Endothelial cell of umbilical vein (primary cell): ENCODE measurements around the gene ZDHHC9. TPM values are rescaled to one million over a fixed set of nuclear protein-coding genes. Genes with fewer than 3 reads are reported as not detected.

ENCODE experiments used
- BruUV-seq: library from RNA; stranded (reverse); fragments of 400-500 nt; replicated peaks from 2 replicates; lab custom pipeline; 2021; lab: Mats Ljungman, UMichigan
- CTCF ChIA-PET: fragments of 300-600, 350-600 bp; sonication (Branson Sonifier 250); formaldehyde crosslinking; loops from one replicate; lab custom pipeline; 2021; ENCODE audit warnings: antibody characterized with exemption, inconsistent platforms; lab: Charles Lee
- POLR2A ChIA-PET: fragments of 300-600, 350-600 bp; sonication (Branson Sonifier 250); formaldehyde crosslinking; loops from one replicate; lab custom pipeline; 2021; ENCODE audit warnings: antibody characterized with exemption, inconsistent platforms; lab: Charles Lee
- DNase-seq: peaks from one replicate; pipeline ENCODE4 v3.0.0-alpha.2; 2011; ENCODE audit warnings: low read depth, low spot score
- FAIRE-seq: peaks from 2 replicates; lab custom pipeline; 2011; peaks lifted over from hg19 to GRCh38; lab: Jason Lieb, UNC
- H2AFZ ChIP-seq: 2 replicates; pipeline ENCODE4 v1.6.0; 2012; ENCODE audit warnings: low read depth, low read length, control low read depth, inconsistent platforms
- H3K27ac ChIP-seq: 2 replicates; pipeline ENCODE4 v1.5.1; 2011; ENCODE audit warnings: low read depth, mild to moderate bottlenecking, control low read depth, low read length, moderate library complexity; ENCODE audit not compliant: insufficient read depth
- H3K27me3 ChIP-seq, 2 experiments: 2 replicates each; pipeline versions ENCODE4 v1.6.0 to v1.6.1; 2011; ENCODE audit warnings: low read length in 2 of 2, mixed read lengths in 1 of 2; ENCODE audit not compliant: control insufficient read depth in 2 of 2, insufficient read depth in 2 of 2
- H3K36me3 ChIP-seq, 2 experiments: 2 replicates in 1 of 2; 3 replicates in 1 of 2; pipeline ENCODE4 v1.5.1; 2011; ENCODE audit warnings: low read length in 2 of 2, mild to moderate bottlenecking in 1 of 2, moderate library complexity in 1 of 2; ENCODE audit not compliant: control insufficient read depth in 2 of 2, insufficient read depth in 2 of 2; ENCODE audit errors: extremely low read depth in 1 of 2
- H3K4me1 ChIP-seq: 3 replicates; pipeline ENCODE4 v1.5.1; 2011; ENCODE audit warnings: mild to moderate bottlenecking, low read length; ENCODE audit not compliant: control insufficient read depth, insufficient read depth; ENCODE audit errors: extremely low read depth
- H3K4me2 ChIP-seq: 2 replicates; pipeline ENCODE4 v1.6.1; 2011; ENCODE audit warnings: low read length, control low read depth, mixed read lengths; ENCODE audit not compliant: insufficient read depth
- H3K4me3 ChIP-seq, 3 experiments: fragments of 200-600 bp in 1 of 3; sonication (generic), shearing (Covaris generic) in 1 of 3; replicated peaks in 1 of 3; 2 replicates each; pipeline ENCODE4 v1.5.1; 2011 to 2016; ENCODE audit warnings: control low read depth in 3 of 3, low read length in 3 of 3, mild to moderate bottlenecking in 2 of 3, inconsistent platforms in 1 of 3, low read depth in 1 of 3, moderate library complexity in 1 of 3; ENCODE audit not compliant: insufficient read depth in 1 of 3
- H3K79me2 ChIP-seq: 2 replicates; pipeline ENCODE4 v1.6.0; 2012; ENCODE audit warnings: low read length, inconsistent platforms; ENCODE audit not compliant: control insufficient read depth, insufficient read depth
- H3K9ac ChIP-seq: replicated peaks from 2 replicates; pipeline ENCODE3; 2011; ENCODE audit warnings: low read length, control low read depth; ENCODE audit not compliant: insufficient read depth; ENCODE audit errors: extremely low read depth
- H3K9me1 ChIP-seq: replicated peaks from 3 replicates; pipeline ENCODE4 v1.6.0; 2011; ENCODE audit warnings: mild to moderate bottlenecking, low read length; ENCODE audit not compliant: control insufficient read depth, insufficient read depth; ENCODE audit errors: extremely low read depth
- H3K9me3 ChIP-seq: replicated peaks from 2 replicates; pipeline ENCODE4 v1.5.1; 2012; ENCODE audit warnings: low read length, inconsistent platforms; ENCODE audit not compliant: control insufficient read depth, insufficient read depth
- H4K20me1 ChIP-seq: replicated peaks from 2 replicates; pipeline ENCODE3; 2011; ENCODE audit warnings: mild to moderate bottlenecking, low read length; ENCODE audit not compliant: control insufficient read depth, insufficient read depth; ENCODE audit errors: extremely low read depth
- EZH2 ChIP-seq: IDR thresholded peaks from 2 replicates; pipeline ENCODE4 v1.6.1; 2012; ENCODE audit warnings: borderline replicate concordance, low read depth, mild to moderate bottlenecking, moderate library complexity, low read length, inconsistent platforms; ENCODE audit not compliant: severe bottlenecking
- FOS ChIP-seq: IDR thresholded peaks from 2 replicates; pipeline ENCODE4 v1.6.1; 2011; ENCODE audit warnings: mild to moderate bottlenecking, low read length, moderate library complexity, borderline replicate concordance; ENCODE audit not compliant: insufficient read depth
- GATA2 ChIP-seq: IDR thresholded peaks from 2 replicates; pipeline ENCODE4 v1.7.0; 2011; ENCODE audit warnings: low read depth, mild to moderate bottlenecking, moderate library complexity, mixed read lengths, low read length; ENCODE audit not compliant: insufficient read length, insufficient read depth
- JUN ChIP-seq: IDR thresholded peaks from 2 replicates; pipeline ENCODE4 v1.6.1; 2011; ENCODE audit warnings: borderline replicate concordance, low read depth; ENCODE audit not compliant: insufficient read length, insufficient read depth
- MYC ChIP-seq: IDR thresholded peaks from one replicate; pipeline ENCODE4 v1.6.1; 2011; ENCODE audit warnings: mild to moderate bottlenecking, low read depth, low read length
- POLR2A ChIP-seq: IDR thresholded peaks from 2 replicates; pipeline ENCODE4 v1.6.1; 2012; ENCODE audit warnings: low read depth, mild to moderate bottlenecking, control low read depth, low read length
- POLR2AphosphoS5 ChIP-seq: IDR thresholded peaks from 2 replicates; pipeline ENCODE4 v1.6.1; 2012; ENCODE audit warnings: low read depth, mild to moderate bottlenecking, control low read depth, low read length, moderate library complexity; ENCODE audit not compliant: insufficient read depth
- dilution Hi-C: fragments of 300-500 bp; cut with MboI; formaldehyde crosslinking; loops from one replicate; pipeline ENCODE4 v1.15.0; 2019; ENCODE audit warnings: low sequenced_read_pairs; ENCODE audit not compliant: extremely low pct_ligation_motif_present
- intact Hi-C: fragments of 100-400 bp; cut with micrococcal nuclease; formaldehyde crosslinking; loops from one replicate; pipeline ENCODE4 v1.10.0; 2022
- polyA plus RNA-seq, 4 experiments: library from polyadenylated mRNA; depleted of rRNA in 3 of 4; stranded (reverse) in 3 of 4; unstranded in 1 of 4; fragments of >200 nt; gene quantifications; 2 replicates each; pipeline versions ENCODE4 v1.2.1 to v1.2.3, GENCODE V29; 2011 to 2012; ENCODE audit warnings: missing spikeins in 1 of 4
- total RNA-seq: library from RNA; stranded (reverse); gene quantifications from 2 replicates; pipeline ENCODE4 v1.2.3, GENCODE V29; 2021
- TF ChIP-seq, protein P1 (sequence below): IDR thresholded peaks from 2 replicates; pipeline ENCODE4 v1.6.1; 2011; ENCODE audit not compliant: insufficient read depth, insufficient read length
- TF ChIP-seq, protein P2 (sequence below), 2 donors: IDR thresholded peaks; 1 replicate in 1 of 2; 2 replicates in 1 of 2; pipeline ENCODE4 v1.5.1; 2011; ENCODE audit warnings: low read length in 2 of 2, mild to moderate bottlenecking in 2 of 2, moderate library complexity in 2 of 2, control low read depth in 1 of 2, inconsistent platforms in 1 of 2, low read depth in 1 of 2; ENCODE audit not compliant: insufficient read depth in 1 of 2; ENCODE audit errors: extremely low read depth in 1 of 2

Gene ZDHHC9
- total and polyA plus RNA-seq, 2 donors (not counting 3 experiments of a cell fraction or from before 2014, with no cell fraction given): 27.4 to 33.6 TPM

DNA sequence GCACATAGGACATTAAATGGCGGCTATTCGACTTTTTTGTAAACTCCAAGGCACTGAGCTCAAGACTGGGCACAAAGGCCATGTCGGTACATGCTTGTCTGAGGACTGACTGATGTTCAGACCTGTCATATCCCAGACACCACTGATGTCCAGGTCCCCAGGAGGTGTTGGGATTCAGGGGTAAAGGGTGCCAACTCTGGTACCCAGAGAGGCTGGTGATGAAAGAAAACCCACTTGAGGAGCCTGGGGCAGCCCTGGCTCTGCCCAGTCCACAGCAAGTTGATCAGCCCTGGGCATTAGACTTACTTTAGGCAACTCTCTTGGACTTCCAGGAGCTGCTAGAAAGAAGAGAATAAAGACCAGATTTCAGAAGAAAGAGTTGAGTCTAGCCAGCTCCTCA is 45.2 kb downstream of the ZDHHC9 start:
- no peak for FAIRE-seq
- Histone ChIP-seq H3K4me3 (no peak overlapping the region), H3K79me2 (no peaks in the 10 kb centered on the region), H3K9ac (no peak overlapping the region), H3K36me3 (no peaks in the 10 kb centered on the region), H3K27ac (no peak overlapping the region), H4K20me1 (no peaks in the 10 kb centered on the region), H3K4me2 (no peak overlapping the region), H3K9me3 (no peaks in the 10 kb centered on the region), H3K9me1 (no peaks in the 10 kb centered on the region), H3K4me1 (no peaks in the 10 kb centered on the region), H3K27me3 (no peaks in the 10 kb centered on the region), H2AFZ (no peak overlapping the region)
- POLR2A ChIA-PET: interaction anchor here (0.5 kb wide), 1 partner anchor 11 kb away, joined by 3 read pairs; no protein-coding TSS in a partner anchor
- dilution Hi-C loops: no loop called here
- DNase-seq: no peak
- CTCF ChIA-PET: interaction anchor here (1.5 kb wide), 1 partner anchor 24 kb away, joined by 5 read pairs; no protein-coding TSS in a partner anchor
- TF ChIP-seq, protein P1, sequence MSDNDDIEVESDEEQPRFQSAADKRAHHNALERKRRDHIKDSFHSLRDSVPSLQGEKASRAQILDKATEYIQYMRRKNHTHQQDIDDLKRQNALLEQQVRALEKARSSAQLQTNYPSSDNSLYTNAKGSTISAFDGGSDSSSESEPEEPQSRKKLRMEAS: no peak
- TF ChIP-seq JUN: no peak
- TF ChIP-seq POLR2A: no peak
- TF ChIP-seq EZH2: no peak
- no peak for TF ChIP-seq POLR2AphosphoS5
- TF ChIP-seq, protein P2, sequence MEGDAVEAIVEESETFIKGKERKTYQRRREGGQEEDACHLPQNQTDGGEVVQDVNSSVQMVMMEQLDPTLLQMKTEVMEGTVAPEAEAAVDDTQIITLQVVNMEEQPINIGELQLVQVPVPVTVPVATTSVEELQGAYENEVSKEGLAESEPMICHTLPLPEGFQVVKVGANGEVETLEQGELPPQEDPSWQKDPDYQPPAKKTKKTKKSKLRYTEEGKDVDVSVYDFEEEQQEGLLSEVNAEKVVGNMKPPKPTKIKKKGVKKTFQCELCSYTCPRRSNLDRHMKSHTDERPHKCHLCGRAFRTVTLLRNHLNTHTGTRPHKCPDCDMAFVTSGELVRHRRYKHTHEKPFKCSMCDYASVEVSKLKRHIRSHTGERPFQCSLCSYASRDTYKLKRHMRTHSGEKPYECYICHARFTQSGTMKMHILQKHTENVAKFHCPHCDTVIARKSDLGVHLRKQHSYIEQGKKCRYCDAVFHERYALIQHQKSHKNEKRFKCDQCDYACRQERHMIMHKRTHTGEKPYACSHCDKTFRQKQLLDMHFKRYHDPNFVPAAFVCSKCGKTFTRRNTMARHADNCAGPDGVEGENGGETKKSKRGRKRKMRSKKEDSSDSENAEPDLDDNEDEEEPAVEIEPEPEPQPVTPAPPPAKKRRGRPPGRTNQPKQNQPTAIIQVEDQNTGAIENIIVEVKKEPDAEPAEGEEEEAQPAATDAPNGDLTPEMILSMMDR (IDR thresholded peaks at IDR 0.05; ENCODE audit: extremely low read depth in 1 of 2, insufficient read depth in 1 of 2, low read depth in 1 of 2, low read length in 2 of 2): no peak
- TF ChIP-seq GATA2: no peak
- TF ChIP-seq MYC: no peak
- no peak for TF ChIP-seq FOS
- BruUV-seq: no TSS peak
- intact Hi-C loops: no loop called here
